Aorta (tissue), 5 donors: ENCODE measurements around the gene SH3RF3. TPM values are rescaled to one million over a fixed set of nuclear protein-coding genes. Genes with fewer than 3 reads are reported as not detected.

Experiments
- ATAC-seq: fragments of 200-7000 bp; cut with Tn5 transposase; one replicate; pipeline ENCODE4 v1.9.1; 2022; ENCODE audit warnings: moderate library complexity; ENCODE audit not compliant: low FRiP score
- DNase-seq, 2 donors: peaks; one replicate each; pipeline ENCODE4 v3.0.0-alpha.2; 2020
- H3K27ac ChIP-seq, 2 donors: one replicate each; pipeline ENCODE4 v1.5.1; 2013; ENCODE audit warnings: low read length in 2 of 2, mild to moderate bottlenecking in 2 of 2, moderate library complexity in 2 of 2, control low read depth in 1 of 2, inconsistent platforms in 1 of 2, low read depth in 1 of 2
- H3K27me3 ChIP-seq, 2 donors: one replicate each; pipeline ENCODE4 v1.6.1; 2013; ENCODE audit warnings: control low read depth in 1 of 2, low read length in 1 of 2, mild to moderate bottlenecking in 1 of 2, moderate library complexity in 1 of 2; ENCODE audit not compliant: insufficient read depth in 2 of 2, control insufficient read depth in 1 of 2
- H3K36me3 ChIP-seq, 2 donors: one replicate each; pipeline ENCODE4 v1.6.1; 2013; ENCODE audit warnings: control low read depth in 1 of 2, low read length in 1 of 2, mild to moderate bottlenecking in 1 of 2; ENCODE audit not compliant: insufficient read depth in 2 of 2, control insufficient read depth in 1 of 2
- H3K4me1 ChIP-seq, 2 donors: one replicate each; pipeline ENCODE4 v1.6.1; 2013; ENCODE audit warnings: low read length in 2 of 2, control low read depth in 1 of 2, mild to moderate bottlenecking in 1 of 2, moderate library complexity in 1 of 2; ENCODE audit not compliant: insufficient read depth in 2 of 2, control insufficient read depth in 1 of 2
- H3K4me3 ChIP-seq, 2 donors: one replicate each; pipeline ENCODE4 v1.5.1; 2013; ENCODE audit warnings: low read length in 2 of 2, control low read depth in 1 of 2, mild to moderate bottlenecking in 1 of 2
- H3K9me3 ChIP-seq: one replicate; pipeline ENCODE4 v1.6.1; 2013; ENCODE audit warnings: mild to moderate bottlenecking, low read length; ENCODE audit not compliant: control insufficient read depth
- WGBS, 2 donors: extraction: QIAGEN DNeasy Blood & Tissue Kit; methylation state at CpG; one replicate each; pipeline ENCODE4 v1.1.7; 2013; 5-methylcytosine and 5-hydroxymethylcytosine counted together
- intact Hi-C, 2 donors: fragments of 100-400 bp; cut with DNase I; formaldehyde crosslinking; loops; one replicate each; pipeline versions ENCODE4 v1.14.2 to v1.15.0; 2022
- polyA plus RNA-seq, 2 donors: library from polyadenylated mRNA; stranded (reverse); fragments of 200-250 nt; gene quantifications; one replicate each; pipeline ENCODE4 v1.2.3, GENCODE V29; 2013
- total RNA-seq, 2 donors: library from RNA; stranded (reverse); fragmentation: NEBNext Ultra II Directional; extraction: Animal tissue kit (Norgen Biotek cat#: 25700); gene quantifications; one replicate each; pipeline ENCODE4 v1.2.1, GENCODE V29; 2021
- donor health status: healthy with polysubstance abuse.
- donor health status: Bipolar disorder and iron deficiency.
- donor health status: DM: no; HTN: no; CAD: no.
- donor health status: DM: no; HTN: no; CAD: no.
- donor health status: DM: yes; HTN: yes; CAD: no.

The SH3RF3 gene
- total and polyA plus RNA-seq, 4 donors, result 3.1 to 24.4 (median 18.0) TPM

- no peak overlapping the region for H3K27ac ChIP-seq
- 95 to 97% methylated on average over 2 of the region's 2 CpGs for WGBS, 2 donors
- ATAC-seq, result no peak
- H3K9me3 ChIP-seq, result no peaks in the 10 kb centered on the region
- H3K36me3 ChIP-seq, result no peaks in the 10 kb centered on the region
- no peak overlapping the region for H3K4me3 ChIP-seq
- H3K4me1 ChIP-seq, result no peaks in the 10 kb centered on the region
- no peak for DNase-seq
- intact Hi-C loops, result no loop called here
- no peaks in the 10 kb centered on the region for H3K27me3 ChIP-seq
Observed at GRCh38 chr2:109086743-109087020, 42.3 kb upstream of the SH3RF3 start.

GRCh38 chr2:109087055-109087663 lies 41.8 kb upstream of the SH3RF3 start:
- DNase-seq, result no peak
- Histone ChIP-seq H3K36me3 (no peaks in the 10 kb centered on the region), H3K9me3 (no peaks in the 10 kb centered on the region), H3K4me3 (no peak overlapping the region), H3K27ac (no peak overlapping the region), H3K4me1 (no peaks in the 10 kb centered on the region), H3K27me3 (no peaks in the 10 kb centered on the region)
- WGBS, 2 donors, result 96% methylated on average over 11 of the region's 11 CpGs
- intact Hi-C loops, result no loop called here
- no peak for ATAC-seq

- Histone ChIP-seq H3K27ac (no peak overlapping the region), H3K4me3 (no peak overlapping the region), H3K4me1 (no peaks in the 10 kb centered on the region), H3K36me3 (no peaks in the 10 kb centered on the region), H3K27me3 (no peaks in the 10 kb centered on the region), H3K9me3 (peaks cover 2% of the 10 kb centered on the region)
- 93 to 94% methylated on average over 4 of the region's 4 CpGs for WGBS, 2 donors
- no peak for DNase-seq
- ATAC-seq, result no peak
- intact Hi-C loops, result no loop called here
Observed at GRCh38 chr2:109089602-109090300, 39.3 kb upstream of the SH3RF3 start.

- intact Hi-C loops, result no loop called here
- H3K9me3 ChIP-seq, result peaks cover 2% of the 10 kb centered on the region
- H3K36me3 ChIP-seq, result no peaks in the 10 kb centered on the region
- H3K4me3 ChIP-seq, result no peak overlapping the region
- H3K27ac ChIP-seq, result no peak overlapping the region
- H3K27me3 ChIP-seq, result no peaks in the 10 kb centered on the region
- DNase-seq, result no peak
- H3K4me1 ChIP-seq, result no peaks in the 10 kb centered on the region
- ATAC-seq, result no peak
- WGBS, 2 donors, result 93 to 94% methylated on average over 4 of the region's 4 CpGs
Observed at GRCh38 chr2:109091526-109091925, 37.5 kb upstream of the SH3RF3 start.

GRCh38 chr2:109094144-109094543 lies 34.9 kb upstream of the SH3RF3 start:
- intact Hi-C loops, result no loop called here
- Histone ChIP-seq H3K4me3 (no peak overlapping the region), H3K27ac (no peak overlapping the region), H3K9me3 (peaks cover 3% of the 10 kb centered on the region), H3K4me1 (no peaks in the 10 kb centered on the region), H3K36me3 (no peaks in the 10 kb centered on the region), H3K27me3 (no peaks in the 10 kb centered on the region)
- ATAC-seq (no peak), DNase-seq (no peak)
- 97 to 99% methylated on average over 3 of the region's 3 CpGs for WGBS, 2 donors

GRCh38 chr2:109098251-109098920 lies 30.6 kb upstream of the SH3RF3 start:
- Histone ChIP-seq H3K4me3 (no peak overlapping the region), H3K36me3 (no peaks in the 10 kb centered on the region), H3K27me3 (no peaks in the 10 kb centered on the region), H3K4me1 (no peaks in the 10 kb centered on the region), H3K9me3 (peaks cover 3% of the 10 kb centered on the region), H3K27ac (no peak overlapping the region)
- DNase-seq, result no peak
- WGBS, 2 donors, result 61 to 63% methylated on average over 3 of the region's 3 CpGs
- no peak for ATAC-seq
- intact Hi-C loops, result no loop called here

- WGBS, 2 donors, result 79 to 86% methylated on average over 7 of the region's 7 CpGs
- peaks cover 3% of the 10 kb centered on the region for H3K9me3 ChIP-seq
- H3K4me3 ChIP-seq, result no peak overlapping the region
- ATAC-seq, result no peak
- H3K27ac ChIP-seq, result no peak overlapping the region
- no peak for DNase-seq
- no peaks in the 10 kb centered on the region for H3K36me3 ChIP-seq
- no peaks in the 10 kb centered on the region for H3K4me1 ChIP-seq
- no peaks in the 10 kb centered on the region for H3K27me3 ChIP-seq
- intact Hi-C loops, result no loop called here
Observed at GRCh38 chr2:109098921-109099273, 30.1 kb upstream of the SH3RF3 start.

- WGBS, 2 donors, result 32 to 35% methylated on average over 10 of the region's 10 CpGs
- intact Hi-C loops, result no loop called here
- DNase-seq, result peak in 1 of 2 donors; percentile 47
Observed at GRCh38 chr2:109102588-109103233, 26.3 kb upstream of the SH3RF3 start.

More at GRCh38 chr2:109102588-109103233, 26.3 kb upstream of the SH3RF3 start:
- H3K4me1 ChIP-seq, result no peaks in the 10 kb centered on the region
- H3K27me3 ChIP-seq, result no peaks in the 10 kb centered on the region
- H3K27ac ChIP-seq, result no peak overlapping the region
- ATAC-seq, result no peak
- H3K36me3 ChIP-seq, result no peaks in the 10 kb centered on the region
- no peak overlapping the region for H3K4me3 ChIP-seq
- peaks cover 1% of the 10 kb centered on the region for H3K9me3 ChIP-seq
